HCT116 (cell line): Measurements from ENCODE around the gene KDM6B. TPM values are rescaled to one million over a fixed set of nuclear protein-coding genes. Genes with fewer than 3 reads are reported as not detected.
A peak's percentile ranks its signal among the peaks of the same experiment; 100 is the strongest.

Experiments
- ATAC-seq: fragments of 200-7000 bp; cut with Tn5 transposase; 2 replicates; pipeline ENCODE4 v1.9.1; 2020; ENCODE audit warnings: mild to moderate bottlenecking, moderate library complexity
- BruUV-seq: library from RNA; stranded (reverse); fragments of 400-500 nt; replicated peaks from 2 replicates; lab custom pipeline; 2021; lab: Mats Ljungman, UMichigan
- CTCF ChIA-PET: fragments of 300-600 bp; sonication (Branson Sonifier 250); formaldehyde crosslinking; loops from one replicate; lab custom pipeline; 2021; ENCODE audit warnings: antibody characterized with exemption; lab: Charles Lee
- POLR2A ChIA-PET: fragments of 300-600, 350-600 bp; sonication (Branson Sonifier 250); formaldehyde crosslinking; loops from one replicate; lab custom pipeline; 2021; ENCODE audit warnings: antibody characterized with exemption; lab: Charles Lee
- RAD21 ChIA-PET, 2 experiments: fragments of 300-600 bp; sonication (Branson Sonifier 250); formaldehyde crosslinking; loops; one replicate each; lab custom pipeline; 2023; ENCODE audit warnings: low total read pairs in 2 of 2; ENCODE audit not compliant: uncharacterized antibody in 2 of 2, unreplicated experiment in 2 of 2, low non-redundant PET in 1 of 2; lab: Charles Lee
- DNase-seq: peaks from one replicate; pipeline ENCODE4 v3.0.0-alpha.2; 2010; ENCODE audit warnings: low read depth, low spot score
- H2AFZ ChIP-seq: fragments of 200-600 bp; shearing (Covaris generic), sonication (generic); 2 replicates; pipeline ENCODE4 v1.6.1; 2017; ENCODE audit warnings: low read depth, mixed run types, mixed read lengths, antibody characterized with exemption, low read length; ENCODE audit not compliant: poor library complexity, severe bottlenecking
- H3K27ac ChIP-seq: 2 replicates; pipeline ENCODE4 v1.5.1; 2012; ENCODE audit warnings: low read depth, low read length
- H3K27me3 ChIP-seq: fragments of 200-600 bp; sonication (generic); 2 replicates; pipeline ENCODE4 v1.6.1; 2016; ENCODE audit warnings: mixed run types, low read length, mixed read lengths; ENCODE audit not compliant: insufficient read depth
- H3K36me3 ChIP-seq, 2 experiments: fragments of 200-500 bp in 1 of 2; fragments of 200-600 bp in 1 of 2; sonication (Bioruptor generic) in 1 of 2; sonication (generic) in 1 of 2; 2 replicates each; pipeline versions ENCODE4 v1.5.1 to v1.6.1; 2014 to 2016; ENCODE audit warnings: low read length in 2 of 2, inconsistent platforms in 1 of 2, mixed read lengths in 1 of 2, mixed run types in 1 of 2; ENCODE audit not compliant: insufficient read depth in 2 of 2, control insufficient read depth in 1 of 2
- H3K4me1 ChIP-seq, 2 experiments: fragments of 200-600 bp in 1 of 2; sonication (generic) in 1 of 2; 2 replicates each; pipeline versions ENCODE4 v1.5.1 to v1.6.1; 2012 to 2017; ENCODE audit warnings: low read length in 2 of 2, inconsistent platforms in 1 of 2, mild to moderate bottlenecking in 1 of 2, mixed read lengths in 1 of 2, mixed run types in 1 of 2, moderate library complexity in 1 of 2; ENCODE audit not compliant: insufficient read depth in 2 of 2, control insufficient read depth in 1 of 2
- H3K4me2 ChIP-seq: fragments of 200-600 bp; sonication (generic); 2 replicates; pipeline ENCODE4 v1.6.1; 2017; ENCODE audit warnings: mixed run types, low read length, mixed read lengths
- H3K4me3 ChIP-seq, 2 experiments: fragments of 200-600 bp in 1 of 2; sonication (generic) in 1 of 2; replicated peaks in 1 of 2; 2 replicates each; pipeline ENCODE4 v1.5.1; 2011 to 2016; ENCODE audit warnings: low read length in 2 of 2, control low read depth in 1 of 2, low read depth in 1 of 2, mild to moderate bottlenecking in 1 of 2, mixed read lengths in 1 of 2, mixed run types in 1 of 2
- H3K79me2 ChIP-seq: fragments of 200-600 bp; sonication (generic); 2 replicates; pipeline ENCODE4 v1.6.1; 2017; ENCODE audit warnings: mild to moderate bottlenecking, mixed run types, low read length, moderate library complexity, mixed read lengths; ENCODE audit not compliant: insufficient read depth
- H3K9ac ChIP-seq: fragments of 200-600 bp; sonication (generic); 2 replicates; pipeline ENCODE4 v1.6.1; 2016; ENCODE audit warnings: low read length, mixed read lengths
- H3K9me2 ChIP-seq: fragments of 200-600 bp; sonication (generic), shearing (Covaris generic); 2 replicates; pipeline ENCODE4 v1.6.1; 2017; ENCODE audit warnings: mixed run types, mild to moderate bottlenecking, moderate library complexity; ENCODE audit not compliant: insufficient read depth
- H3K9me3 ChIP-seq, 2 experiments: fragments of 200-500 bp in 1 of 2; fragments of 200-600 bp in 1 of 2; sonication (Bioruptor generic) in 1 of 2; sonication (generic) in 1 of 2; 2 replicates each; pipeline ENCODE4 v1.6.1; 2014 to 2017; ENCODE audit warnings: low read length in 2 of 2, mixed read lengths in 2 of 2, inconsistent platforms in 1 of 2, low read depth in 1 of 2, mild to moderate bottlenecking in 1 of 2, mixed run types in 1 of 2, moderate library complexity in 1 of 2; ENCODE audit not compliant: control insufficient read depth in 1 of 2, insufficient read depth in 1 of 2
- H4K20me1 ChIP-seq: fragments of 200-600 bp; sonication (generic), shearing (Covaris generic); 2 replicates; pipeline ENCODE4 v1.6.1; 2017; ENCODE audit warnings: mixed run types, mild to moderate bottlenecking, moderate library complexity; ENCODE audit not compliant: insufficient read depth
- ATF3 ChIP-seq: IDR thresholded peaks from 2 replicates; pipeline ENCODE4 v1.6.1; 2012
- CBX3 ChIP-seq: IDR thresholded peaks from 2 replicates; pipeline ENCODE4 v1.6.1; 2012; ENCODE audit warnings: low read depth
- CTCF ChIP-seq, 3 experiments: fragments of 200-600 bp in 1 of 3; sonication (generic) in 1 of 3; IDR thresholded peaks in 2 of 3; conservative IDR thresholded peaks in 1 of 3; 2 replicates each; pipeline ENCODE4 v1.5.1; 2012 to 2017; ENCODE audit warnings: low read depth in 2 of 3, low read length in 2 of 3, antibody characterized with exemption in 1 of 3, borderline replicate concordance in 1 of 3, control low read depth in 1 of 3, mild to moderate bottlenecking in 1 of 3, mixed read lengths in 1 of 3, mixed run types in 1 of 3, moderate library complexity in 1 of 3; ENCODE audit not compliant: insufficient read depth in 1 of 3
- EGR1 ChIP-seq: IDR thresholded peaks from 2 replicates; pipeline ENCODE4 v1.6.1; 2012; ENCODE audit warnings: low read depth
- ELF1 ChIP-seq: IDR thresholded peaks from 2 replicates; pipeline ENCODE4 v1.6.1; 2012; ENCODE audit warnings: low read depth, borderline replicate concordance
- JUND ChIP-seq: IDR thresholded peaks from 2 replicates; pipeline ENCODE4 v1.6.1; 2012
- MAX ChIP-seq: IDR thresholded peaks from 2 replicates; pipeline ENCODE4 v1.6.1; 2012
- POLR2AphosphoS5 ChIP-seq: IDR thresholded peaks from 2 replicates; pipeline ENCODE4 v1.6.1; 2011; ENCODE audit warnings: mild to moderate bottlenecking, low read depth, low read length, moderate library complexity
- RAD21 ChIP-seq: IDR thresholded peaks from 2 replicates; pipeline ENCODE4 v1.6.1; 2012; ENCODE audit warnings: low read depth, mild to moderate bottlenecking
- REST ChIP-seq: IDR thresholded peaks from 2 replicates; pipeline ENCODE4 v1.6.1; 2012; ENCODE audit warnings: low read depth
- SP1 ChIP-seq: IDR thresholded peaks from 2 replicates; pipeline ENCODE4 v1.6.1; 2012; ENCODE audit warnings: low read depth
- YY1 ChIP-seq: IDR thresholded peaks from 2 replicates; pipeline ENCODE4 v1.6.1; 2011; ENCODE audit warnings: low read length, low read depth, moderate library complexity, mild to moderate bottlenecking; ENCODE audit not compliant: insufficient replicate concordance; ENCODE audit errors: extremely low read depth
- ZBTB33 ChIP-seq: IDR thresholded peaks from 2 replicates; pipeline ENCODE4 v1.6.1; 2011; ENCODE audit warnings: mild to moderate bottlenecking, low read length, moderate library complexity; ENCODE audit not compliant: insufficient replicate concordance; ENCODE audit errors: extremely low read depth
- ZFX ChIP-seq: fragments of 450-650 bp; IDR thresholded peaks from 2 replicates; pipeline ENCODE4 v1.6.1; 2017
- intact Hi-C: fragments of 100-400 bp; cut with micrococcal nuclease; formaldehyde crosslinking; loops from 2 replicates; pipeline ENCODE4 v1.10.0; 2022
- total RNA-seq: library from RNA; stranded (reverse); gene quantifications from one replicate; pipeline ENCODE4 v1.2.1, GENCODE V29; 2021; ENCODE audit not compliant: unreplicated experiment

KDM6B gene
- total RNA-seq, 1 experiment from 2014 or later = 42.1 TPM

GRCh38 chr17:7842380-7843256, 8.6 kb downstream of the KDM6B start:
- Histone ChIP-seq H3K4me3 (peak overlapping the region; percentile 92 to 94), H3K9ac (peak overlapping the region; percentile 99), H3K27me3 (no peaks in the 10 kb centered on the region), H3K4me1 (peaks cover 37 to 51% of the 10 kb centered on the region in 2 experiments), H3K9me2 (no peaks in the 10 kb centered on the region), H3K79me2 (peaks cover 61% of the 10 kb centered on the region), H4K20me1 (no peaks in the 10 kb centered on the region), H3K36me3 (peaks cover 0 to 12% of the 10 kb centered on the region in 2 experiments; a peak in 3 of 4 replicates), H3K9me3 (no peaks in the 10 kb centered on the region), H3K27ac (peak overlapping the region; percentile 97), H2AFZ (no peak overlapping the region), H3K4me2 (peak overlapping the region; percentile 99)
- ATAC-seq = peak; percentile 1
- ChIA-PET RAD21 (interaction anchor here in 1 of 2 experiments (1.9 kb wide), 1 partner anchor 17 kb away, joined by 4 read pairs; no protein-coding TSS in a partner anchor), CTCF (interaction anchor here (0.6 to 2.5 kb wide), 4 partner anchors 17 to 439 kb away, joined by 3 to 8 read pairs (median 4); partner anchors contain the start of gene TMEM256), POLR2A (interaction anchor here (0.8 to 3.7 kb wide), 7 partner anchors 8 to 156 kb away, joined by 3 to 45 read pairs (median 7); partner anchors contain the start of genes CYB5D1, KDM6B, NAA38 and TP53)
- TF ChIP-seq SP1 (no peak), ATF3 (no peak), YY1 (no peak), CTCF (IDR thresholded peaks at IDR 0.05 in 2 of 3, conservative IDR thresholded peaks at IDR 0.05 in 1 of 3; ENCODE audit: borderline replicate concordance in 1 of 3, insufficient read depth in 1 of 3, low read depth in 2 of 3, low read length in 2 of 3) (no peak), EGR1 (no peak), JUND (no peak), ELF1 (no peak), RAD21 (no peak), ZBTB33 (peak; percentile 6), CBX3 (no peak), REST (no peak), ZFX (no peak), MAX (no peak), POLR2AphosphoS5 (peak; percentile 49)
- intact Hi-C loops = loop anchor here (1.0 to 5.0 kb wide), 2 partner anchors 7 to 100 kb away; no protein-coding TSS in a partner anchor
- TSS peak; percentile 7 for BruUV-seq
- DNase-seq = no peak
